ENCODE results near the gene PDE11A.
"Not testable (repeated sequence)": the region's sequence is repeated elsewhere in the genome, so short reads cannot be mapped to it uniquely, and the experiment has no call there.

The PDE11A gene

DNA sequence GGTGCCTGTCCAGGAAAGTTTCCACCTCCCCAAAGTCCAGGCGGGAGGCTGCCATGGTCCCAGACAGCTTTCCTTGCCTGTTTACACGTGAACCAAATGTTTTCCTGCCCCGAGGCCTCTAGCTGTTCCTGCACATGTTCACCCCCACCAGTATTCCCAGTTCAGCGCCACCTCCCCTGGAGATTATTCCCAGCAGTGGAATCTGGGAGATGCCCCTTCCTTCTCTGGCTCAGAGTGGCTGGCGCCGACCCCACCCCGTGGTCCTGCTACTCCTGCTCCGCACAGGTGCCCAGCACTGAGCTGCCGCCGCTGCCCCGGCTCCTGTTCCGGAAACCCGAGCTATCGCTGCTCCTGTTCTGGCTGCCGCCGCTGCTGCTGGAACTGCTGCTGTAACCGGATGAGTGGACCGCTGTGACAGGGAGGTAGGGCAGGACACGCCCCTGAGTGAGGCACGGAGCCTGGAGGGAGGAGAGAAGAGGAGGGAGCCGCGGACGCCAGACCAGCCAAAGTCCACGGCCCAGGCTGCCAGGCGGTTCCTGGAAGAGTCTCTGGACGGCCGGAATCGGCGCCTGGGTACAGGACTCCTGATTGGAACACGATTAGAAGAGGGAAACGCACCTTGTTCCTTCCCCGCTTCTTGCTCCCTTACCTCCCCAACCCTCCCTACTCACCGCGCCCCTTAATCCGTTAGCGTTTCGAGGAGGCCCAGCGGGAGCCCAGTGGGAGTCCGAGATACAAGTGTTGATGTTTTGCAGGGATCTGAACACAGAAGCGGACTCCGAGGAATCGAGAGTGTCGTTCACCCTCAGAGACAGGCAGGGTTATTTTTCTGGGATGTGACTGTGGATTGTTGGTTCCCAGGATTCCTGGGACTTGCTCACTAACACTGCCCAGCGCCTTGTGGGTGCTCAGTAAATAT is at the start of gene PDE11A:
Gene PDE11A (minus strand): TSS at position 395 of the 919 bp plus-strand sequence. CDS start 340 bp downstream, at position 55.
- DNase-seq: peak; percentile 74

DNA sequence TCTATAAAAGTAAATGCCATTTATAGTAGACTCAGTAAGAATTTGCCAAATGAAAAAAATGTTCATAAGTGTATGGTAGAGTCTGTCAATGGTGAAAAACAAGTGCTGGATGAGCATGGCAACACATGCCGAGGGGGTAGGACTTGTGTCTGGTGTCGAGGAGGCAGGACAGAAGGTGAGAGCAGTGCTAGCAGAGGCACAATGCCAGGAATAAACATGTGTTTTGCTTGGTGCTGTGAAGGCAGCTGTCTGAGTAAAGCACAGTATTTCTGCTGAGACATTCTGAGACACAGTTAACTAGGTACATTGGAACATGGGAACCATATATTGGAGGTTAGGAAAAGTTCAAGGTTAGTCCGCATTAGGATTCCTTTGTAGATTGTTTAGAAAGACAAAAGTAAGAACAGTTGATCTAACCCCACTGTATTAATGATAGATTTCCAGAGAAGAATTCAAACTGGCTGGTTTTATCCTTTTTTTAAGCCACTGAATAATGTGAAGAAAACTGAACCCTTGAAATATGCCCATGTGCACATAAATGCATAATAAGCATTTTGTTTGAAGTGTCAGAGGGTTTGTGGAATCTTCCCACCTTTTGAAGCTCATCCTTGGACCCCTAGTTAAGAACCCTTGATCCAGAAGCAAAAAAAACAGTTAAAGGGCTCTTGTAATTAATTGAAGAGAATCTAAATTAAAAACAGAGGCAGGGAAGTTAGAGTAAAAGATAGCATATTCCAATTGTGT is 46.8 kb upstream of the PDE11A start:
- no peak for DNase-seq

DNA sequence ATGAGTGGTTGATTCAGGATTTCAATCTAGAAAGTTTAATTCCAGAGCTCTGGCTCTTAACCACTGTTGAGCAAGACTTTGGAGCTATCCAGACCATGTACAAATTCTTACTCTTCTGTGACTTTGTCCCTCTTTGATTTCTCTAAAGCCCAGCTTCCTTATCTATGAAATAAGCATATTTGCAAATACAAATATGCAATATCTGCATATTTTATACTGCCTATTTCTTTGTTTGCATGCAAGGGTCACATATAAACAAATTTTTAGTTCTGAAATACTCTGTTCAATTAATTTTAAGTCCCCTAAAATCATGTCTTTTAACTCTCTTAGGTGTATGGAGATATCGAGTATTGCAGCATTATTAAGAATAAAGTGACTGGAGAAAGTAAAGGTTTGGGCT is 45.1 kb upstream of the PDE11A start:
- DNase-seq: no peak

DNA sequence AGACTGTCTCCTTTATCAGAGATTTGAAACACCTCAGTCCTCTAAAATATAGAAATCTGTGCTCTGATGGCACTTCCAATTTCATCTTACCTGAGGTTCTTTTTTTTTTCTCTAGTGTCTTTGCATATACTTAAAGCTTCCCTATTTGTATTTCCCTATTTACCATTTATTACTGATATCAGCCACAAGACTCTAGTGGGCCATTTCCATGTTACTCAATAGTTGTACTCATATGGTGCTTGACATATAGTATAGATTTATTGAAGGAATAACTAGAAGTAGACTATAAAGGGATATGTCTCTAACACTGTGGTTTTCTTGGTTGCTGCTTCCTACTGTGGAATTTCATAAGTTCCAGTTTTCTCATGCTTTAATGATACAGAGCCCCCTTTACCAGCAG is 42.7 kb upstream of the PDE11A start:
- DNase-seq: no peak

DNA sequence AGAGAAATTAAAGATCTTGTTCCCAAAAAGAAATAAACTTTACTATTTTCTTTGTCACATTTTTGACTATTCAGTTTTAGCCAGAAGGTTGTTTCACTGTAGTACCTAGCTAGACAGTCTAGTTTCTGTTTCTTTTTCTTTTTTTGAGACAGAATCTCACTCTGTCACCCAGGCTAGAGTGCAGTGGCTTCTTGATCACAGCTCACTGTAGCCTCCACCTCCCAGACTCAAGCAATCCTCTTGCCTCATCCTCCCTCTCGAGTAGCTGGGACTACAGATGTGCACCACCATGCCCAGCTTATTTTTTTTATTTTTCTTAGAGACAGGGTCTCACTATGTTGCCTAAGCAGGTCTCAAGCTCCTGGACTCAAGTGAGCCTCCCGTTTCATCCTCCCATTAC is 41.9 kb upstream of the PDE11A start:
- no peak for DNase-seq

DNA sequence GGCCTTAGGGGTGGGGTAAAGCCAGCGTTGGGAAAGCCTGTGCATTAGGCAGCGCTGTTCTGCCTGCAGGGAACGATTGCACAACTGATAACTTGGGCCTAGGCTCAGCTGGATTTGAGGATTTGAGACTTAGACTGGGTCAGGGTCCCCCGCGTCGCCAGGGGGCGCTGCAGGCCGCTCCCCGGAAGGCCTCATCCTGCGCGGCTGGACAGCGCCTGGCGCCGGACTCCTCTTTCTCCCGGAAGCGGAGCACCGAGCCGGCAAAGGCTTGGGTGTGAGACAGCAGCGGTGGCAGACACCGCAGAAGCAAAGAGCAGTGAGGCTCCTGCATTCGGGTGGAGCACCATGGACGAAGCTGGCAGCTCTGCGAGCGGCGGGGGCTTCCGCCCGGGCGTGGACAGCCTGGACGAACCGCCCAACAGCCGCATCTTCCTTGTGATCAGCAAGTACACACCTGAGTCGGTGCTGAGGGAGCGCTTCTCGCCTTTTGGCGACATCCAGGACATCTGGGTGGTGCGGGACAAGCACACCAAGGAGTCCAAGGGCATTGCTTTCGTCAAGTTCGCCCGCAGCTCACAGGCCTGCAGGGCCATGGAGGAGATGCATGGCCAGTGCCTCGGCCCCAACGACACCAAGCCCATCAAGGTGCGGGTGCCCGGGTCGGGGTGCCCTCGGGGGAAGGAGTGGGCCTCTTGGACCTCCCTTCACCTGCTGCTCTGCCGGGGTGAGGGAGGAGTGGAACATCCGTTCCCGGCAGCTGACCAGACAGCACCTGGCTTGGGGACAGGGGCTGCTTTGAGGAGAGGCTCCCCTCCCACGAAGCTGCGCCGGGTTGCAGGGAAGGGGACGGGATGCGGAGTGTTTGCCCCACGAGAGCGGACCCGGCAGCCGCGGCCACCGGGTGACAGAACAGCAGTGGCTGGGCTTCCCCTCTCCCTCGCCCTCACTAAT is 39.9 kb upstream of the PDE11A start, which contains the start of gene RBM45:
Gene RBM45 (plus strand): TSS at position 236 of the 951 bp plus-strand sequence. CDS start 110 bp downstream, at position 346.
- peak; percentile 85 for DNase-seq

DNA sequence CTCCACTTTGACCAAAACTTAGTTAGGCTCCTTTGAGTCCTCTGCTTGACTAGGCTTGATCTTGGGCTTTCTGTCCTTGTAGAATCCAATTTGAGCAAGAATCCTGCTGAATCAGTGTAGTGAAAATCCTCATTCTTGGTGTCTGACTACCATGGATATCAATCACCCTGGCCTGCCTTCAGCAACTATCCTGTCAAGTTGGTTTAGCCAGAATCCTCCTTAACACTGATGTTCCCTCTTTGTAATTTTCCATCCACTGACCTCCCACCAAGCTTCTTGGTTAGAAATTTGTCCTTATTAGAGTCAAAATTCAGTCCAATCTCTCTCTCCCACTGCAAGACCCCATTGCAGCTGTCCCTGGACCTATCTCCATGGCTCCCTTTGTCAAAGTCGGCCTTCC is 39.2 kb upstream of the PDE11A start:
- DNase-seq: no peak

DNA sequence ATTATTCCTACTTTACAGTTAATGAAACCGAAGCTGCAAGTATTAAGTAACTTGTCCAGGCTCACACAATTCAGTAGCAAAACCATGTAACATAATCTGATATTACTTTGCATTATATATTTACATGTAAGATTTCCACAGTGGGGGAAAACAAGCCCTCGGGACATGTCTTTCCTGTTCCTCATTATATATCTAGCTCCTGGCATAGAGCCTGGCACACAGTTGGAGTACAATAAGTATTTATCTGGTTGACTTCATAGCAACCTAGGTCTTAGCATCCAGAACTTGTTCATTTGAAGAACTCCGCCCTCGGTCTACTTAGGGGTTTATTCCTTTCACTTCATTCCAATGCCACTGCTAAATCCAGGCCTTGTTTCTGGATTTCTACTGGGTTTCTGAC is 38.1 kb upstream of the PDE11A start:
- no peak for DNase-seq

DNA sequence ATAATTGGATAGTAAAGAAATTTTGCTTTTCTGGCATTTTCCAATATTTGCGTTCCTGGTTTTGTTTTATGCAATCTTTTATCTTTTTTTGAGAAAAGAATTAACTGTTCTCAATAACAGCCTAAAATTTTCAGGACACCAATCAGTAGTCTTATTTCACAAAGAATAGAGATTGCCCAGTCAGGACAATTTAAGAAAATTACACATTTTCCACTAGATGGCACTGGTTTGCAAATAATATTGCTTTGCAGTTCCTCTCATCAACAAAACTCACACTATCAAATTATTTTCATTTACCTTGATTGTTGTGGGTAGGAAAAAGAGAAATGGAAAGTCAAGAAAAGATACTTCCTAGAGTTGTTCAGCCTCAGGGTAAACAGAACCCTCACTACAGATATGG is 37.2 kb upstream of the PDE11A start:
- DNase-seq: peak; percentile 30

DNA sequence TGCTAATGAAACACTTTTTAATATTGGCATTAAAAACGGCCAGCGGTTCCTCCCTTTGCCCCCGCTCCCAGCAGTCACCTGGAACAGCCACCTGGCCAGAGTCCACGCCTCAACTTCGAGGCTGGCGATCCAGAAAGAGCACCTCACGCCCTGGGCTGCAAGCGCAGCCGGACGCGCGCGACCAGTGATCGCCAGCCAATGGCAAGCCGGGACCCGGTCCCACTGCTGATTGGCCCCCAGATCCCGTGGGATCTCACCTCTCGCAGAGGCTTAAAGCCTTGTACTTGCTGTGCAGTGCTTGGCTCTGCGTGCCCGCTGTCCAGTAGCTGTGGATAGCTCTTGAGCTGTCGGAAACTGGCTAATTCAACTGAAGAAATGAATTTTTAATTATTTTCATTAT is 35.6 kb upstream of the PDE11A start:
- no peak for DNase-seq

DNA sequence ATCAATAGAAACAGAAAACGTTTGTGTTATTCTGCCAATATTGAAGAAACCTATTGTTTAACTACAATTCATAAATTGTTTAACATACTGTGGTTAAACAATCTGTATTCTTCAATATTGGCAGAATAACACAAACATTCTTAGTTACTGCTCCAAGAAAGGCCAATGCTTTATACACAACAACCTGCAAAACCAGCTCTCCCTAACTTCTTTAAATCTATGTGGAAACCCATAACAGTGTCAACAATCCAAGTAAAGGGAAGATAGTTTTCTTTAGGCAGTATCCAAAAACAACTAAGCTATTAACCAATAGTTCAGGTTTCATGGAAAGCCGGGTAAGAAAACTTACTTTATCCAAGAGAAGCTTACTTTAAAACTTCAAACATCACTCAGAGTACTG is 33.5 kb upstream of the PDE11A start:
- no peak for DNase-seq

DNA sequence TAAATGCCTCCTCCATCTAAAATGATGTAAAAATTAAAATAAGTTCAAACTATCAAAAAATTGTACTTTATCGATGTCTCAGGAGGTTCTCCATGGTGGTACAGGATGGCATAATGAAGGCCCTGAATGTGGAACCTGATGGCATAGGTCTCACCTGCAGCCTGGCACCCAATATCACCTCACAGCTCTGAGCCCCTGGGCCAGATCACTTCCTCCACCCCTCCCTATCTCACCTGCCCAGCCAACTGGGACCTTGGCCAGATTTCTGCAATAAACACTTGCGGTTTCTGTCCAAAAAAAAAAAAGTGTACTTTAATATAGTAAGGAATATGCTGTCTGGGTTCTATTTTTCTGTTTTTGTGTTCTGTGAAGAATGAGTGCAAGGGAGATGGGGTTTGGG is 33.0 kb upstream of the PDE11A start:
- DNase-seq: no peak

DNA sequence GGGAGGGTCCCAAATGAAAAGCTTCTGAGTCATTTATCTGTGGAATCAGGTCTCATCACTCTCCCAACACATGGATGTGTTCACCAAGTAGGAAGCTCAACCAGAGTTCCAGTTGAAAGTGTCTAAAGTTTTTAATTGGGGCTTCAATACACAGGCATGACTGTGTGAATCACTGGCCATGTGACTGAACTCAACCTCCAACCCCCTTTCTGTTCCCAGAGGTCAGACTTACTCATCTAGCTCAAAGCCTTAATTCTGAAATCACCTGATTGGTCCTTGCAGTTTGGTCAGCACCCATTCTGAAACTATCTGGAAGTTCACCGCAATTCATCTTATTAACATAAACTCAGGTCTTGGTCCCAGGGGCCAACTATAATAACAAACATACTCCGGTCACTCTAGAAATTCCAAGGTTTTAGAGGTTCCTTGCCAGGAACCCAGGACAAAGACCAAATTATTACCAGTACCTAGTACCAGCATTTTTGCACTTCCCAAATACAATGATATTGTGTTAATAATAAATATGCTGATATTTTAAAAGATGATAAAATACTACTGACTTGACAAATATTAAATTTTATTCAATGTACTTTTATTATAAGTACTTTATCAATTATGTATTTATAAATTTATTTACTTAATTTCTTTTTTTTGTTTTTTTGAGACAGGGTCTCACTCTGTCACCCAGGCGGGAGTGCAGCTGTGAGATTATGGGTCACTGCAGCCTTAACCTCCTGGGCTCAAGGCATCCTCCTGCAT is 28.9 kb upstream of the PDE11A start:
- no peak for DNase-seq

DNA sequence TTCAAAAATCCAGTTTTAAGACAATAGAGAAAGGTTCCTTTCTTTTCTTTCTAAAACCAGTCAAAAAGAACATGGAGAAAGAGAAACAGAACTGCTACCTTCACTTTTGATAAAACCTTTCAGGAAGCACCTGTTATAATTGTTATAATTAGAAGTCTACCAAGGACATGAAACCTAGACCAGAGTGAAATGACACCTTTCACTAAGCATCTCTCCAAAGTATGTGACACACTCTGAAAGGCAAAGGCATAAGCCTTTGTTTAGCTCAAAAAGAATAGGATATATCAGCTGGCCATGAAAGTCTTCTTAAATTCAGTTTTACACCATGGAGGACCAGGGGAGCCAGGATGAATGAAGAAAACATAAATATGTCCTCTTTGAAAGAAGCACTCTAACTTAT is 20.9 kb upstream of the PDE11A start:
- no peak for DNase-seq

DNA sequence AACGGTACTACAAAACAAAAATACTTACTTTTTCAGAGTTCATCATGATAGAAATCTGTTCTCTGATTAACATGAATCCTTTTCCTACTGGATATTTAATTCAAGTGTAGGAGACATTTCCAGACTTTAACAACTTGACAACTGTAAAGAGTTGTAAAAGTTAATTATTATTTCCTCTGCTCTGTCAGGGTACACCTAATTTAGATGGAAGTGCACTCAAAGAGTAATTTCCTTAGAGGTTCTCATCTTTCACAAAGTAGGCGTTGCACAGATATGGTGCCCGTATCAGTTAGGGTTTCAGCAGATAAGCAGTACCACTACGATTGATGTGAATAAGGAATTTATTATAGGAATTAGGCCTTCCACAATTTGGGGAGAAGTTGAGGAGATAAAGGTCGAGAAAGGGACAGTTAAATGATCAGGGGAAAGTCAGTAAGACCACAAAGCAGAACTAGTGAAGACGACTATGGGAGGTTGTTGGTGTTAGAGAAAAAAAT is 16.2 kb upstream of the PDE11A start:
- peak; percentile 21 for DNase-seq

DNA sequence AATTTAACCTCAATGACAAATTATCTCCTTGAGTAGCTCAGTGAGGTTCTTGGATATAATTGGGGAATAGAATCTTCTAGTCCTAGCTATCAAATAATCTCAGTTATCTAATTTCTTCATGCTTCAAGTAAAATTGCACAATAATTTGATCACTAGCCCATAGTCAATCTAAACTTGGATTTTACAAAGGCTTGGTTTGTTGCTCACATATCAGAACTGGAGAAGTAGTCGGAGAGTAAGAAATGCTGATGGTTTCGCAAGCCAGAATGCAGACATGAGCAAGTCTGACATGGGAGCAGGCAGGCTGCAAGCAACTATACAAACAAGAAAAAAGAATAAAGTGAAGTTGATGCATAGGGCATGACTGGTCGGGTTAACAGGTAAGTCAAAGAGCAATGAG is 11.7 kb upstream of the PDE11A start:
- no peak for DNase-seq

DNA sequence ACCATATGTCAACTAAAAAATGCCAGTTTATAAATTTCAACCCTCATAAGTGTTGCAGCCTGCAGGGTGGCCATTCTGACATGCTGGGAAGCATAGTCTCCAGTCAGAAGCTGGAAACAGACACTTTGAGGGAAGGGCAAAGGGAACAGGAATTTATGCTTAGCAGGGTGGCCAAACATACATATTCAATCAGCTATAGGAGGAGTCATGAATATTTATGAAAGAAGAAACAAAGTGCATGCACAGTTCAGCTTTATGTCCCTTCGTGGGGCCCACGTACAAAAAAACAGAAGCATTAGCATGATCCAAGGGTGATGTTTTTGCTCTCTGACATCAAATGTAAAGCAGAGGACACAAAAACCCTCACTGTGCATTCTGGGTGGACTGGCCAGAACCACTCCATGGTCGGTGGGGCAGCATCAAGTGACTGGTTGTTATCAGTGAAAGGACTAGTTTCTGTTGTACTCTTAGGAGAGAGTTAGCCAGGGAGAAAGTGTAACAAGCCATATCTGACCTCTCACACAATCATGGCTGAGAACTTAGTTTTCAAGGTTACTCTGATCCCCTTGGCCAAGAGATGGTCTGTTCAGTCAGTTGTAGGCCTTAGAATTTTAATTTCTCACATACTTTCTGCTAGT is 9.9 kb upstream of the PDE11A start:
- DNase-seq: no peak

DNA sequence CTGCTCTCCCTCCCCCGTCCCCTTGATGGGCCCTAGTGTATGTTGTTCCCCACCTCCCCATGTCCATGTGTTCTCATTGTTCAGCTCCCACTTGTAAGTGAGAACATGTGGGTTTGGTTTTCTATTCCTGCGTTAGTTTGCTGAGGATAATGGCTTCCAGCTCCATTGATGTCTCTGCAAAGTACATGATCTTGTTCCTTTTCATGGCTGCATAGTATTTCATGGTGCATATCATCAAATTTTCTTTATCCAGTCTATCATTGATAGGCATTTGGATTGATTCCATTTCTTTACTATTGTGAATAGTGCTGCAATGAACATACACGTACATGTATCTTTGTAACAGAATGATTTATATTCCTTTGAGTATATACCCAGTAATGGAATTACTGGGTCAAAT is 6.7 kb upstream of the PDE11A start:
- DNase-seq: not testable (repeated sequence)

DNA sequence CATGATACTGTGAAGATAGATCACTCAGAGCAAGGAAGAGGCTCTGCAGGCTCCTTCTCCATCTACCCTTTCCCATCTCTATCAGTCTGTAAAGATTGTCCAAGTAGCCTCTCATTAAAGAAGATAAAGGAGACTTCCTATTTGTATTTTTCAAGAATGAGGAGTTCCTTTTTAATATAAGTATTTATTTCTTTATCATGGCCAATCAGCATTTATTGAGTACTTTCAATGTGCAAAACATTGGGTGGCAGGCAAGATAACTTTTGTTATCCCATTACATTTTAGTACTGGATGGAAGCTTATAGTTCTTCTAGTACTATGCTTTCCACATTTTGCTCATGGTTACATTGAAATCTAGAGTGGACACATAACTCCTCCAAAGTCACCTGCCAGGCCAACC is 3.6 kb upstream of the PDE11A start:
- no peak for DNase-seq

DNA sequence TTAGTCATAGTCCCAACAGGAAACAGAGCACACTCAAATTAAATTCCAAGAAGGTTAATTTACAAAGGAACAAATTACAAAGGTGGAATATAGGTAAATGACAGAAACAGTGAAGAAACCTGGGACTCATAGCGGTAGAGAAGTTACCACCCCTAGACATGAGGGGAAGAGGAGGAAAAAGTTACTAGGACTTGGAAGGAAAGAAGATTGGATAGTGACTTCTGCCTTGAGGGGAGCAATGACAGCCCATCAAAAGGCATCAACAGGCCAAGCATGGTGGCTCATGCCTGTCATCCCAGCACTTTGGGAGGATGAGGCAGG is 2.4 kb upstream of the PDE11A start:
- no peak for DNase-seq

Data from NCI-H1436 (cell line).